ENCODE measurements around the gene PPFIA1. TPM values are rescaled to one million over a fixed set of nuclear protein-coding genes. Genes with fewer than 3 reads are reported as not detected.

The PPFIA1 gene
- total and polyA plus RNA-seq, 8 donors: 14.9 to 28.7 (median 21.1) TPM

DNA sequence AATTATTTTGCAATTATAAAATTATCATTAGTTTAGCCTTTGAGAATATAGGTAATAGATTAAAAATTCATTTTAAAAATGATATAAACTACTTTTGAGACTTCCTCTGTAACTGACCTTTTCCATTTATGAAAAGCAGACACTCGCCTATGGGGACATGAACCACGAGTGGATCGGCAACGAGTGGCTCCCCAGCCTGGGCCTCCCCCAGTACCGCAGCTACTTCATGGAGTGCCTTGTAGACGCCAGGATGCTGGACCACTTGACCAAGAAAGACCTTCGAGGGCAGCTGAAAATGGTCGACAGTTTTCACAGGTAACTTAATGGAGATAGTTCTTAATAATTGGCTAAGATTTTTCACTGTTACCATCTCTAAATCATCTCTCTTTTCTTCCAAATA, 101.6 kb downstream of the PPFIA1 start:
- no peak for ATAC-seq
- peaks cover 0 to 33% (median 17%) of the 10 kb centered on the region in 3 donors for H3K36me3 ChIP-seq
- no peak overlapping the region for H3K27ac ChIP-seq
- no peaks in the 10 kb centered on the region for H3K9me3 ChIP-seq
- WGBS, 2 donors: 94 to 97% methylated on average over 8 of the region's 8 CpGs
- DNase-seq: no peak
- TF ChIP-seq, protein P1, sequence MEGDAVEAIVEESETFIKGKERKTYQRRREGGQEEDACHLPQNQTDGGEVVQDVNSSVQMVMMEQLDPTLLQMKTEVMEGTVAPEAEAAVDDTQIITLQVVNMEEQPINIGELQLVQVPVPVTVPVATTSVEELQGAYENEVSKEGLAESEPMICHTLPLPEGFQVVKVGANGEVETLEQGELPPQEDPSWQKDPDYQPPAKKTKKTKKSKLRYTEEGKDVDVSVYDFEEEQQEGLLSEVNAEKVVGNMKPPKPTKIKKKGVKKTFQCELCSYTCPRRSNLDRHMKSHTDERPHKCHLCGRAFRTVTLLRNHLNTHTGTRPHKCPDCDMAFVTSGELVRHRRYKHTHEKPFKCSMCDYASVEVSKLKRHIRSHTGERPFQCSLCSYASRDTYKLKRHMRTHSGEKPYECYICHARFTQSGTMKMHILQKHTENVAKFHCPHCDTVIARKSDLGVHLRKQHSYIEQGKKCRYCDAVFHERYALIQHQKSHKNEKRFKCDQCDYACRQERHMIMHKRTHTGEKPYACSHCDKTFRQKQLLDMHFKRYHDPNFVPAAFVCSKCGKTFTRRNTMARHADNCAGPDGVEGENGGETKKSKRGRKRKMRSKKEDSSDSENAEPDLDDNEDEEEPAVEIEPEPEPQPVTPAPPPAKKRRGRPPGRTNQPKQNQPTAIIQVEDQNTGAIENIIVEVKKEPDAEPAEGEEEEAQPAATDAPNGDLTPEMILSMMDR (IDR thresholded peaks at IDR 0.05): no peak
- H3K4me1 ChIP-seq: no peaks in the 10 kb centered on the region
- no peak overlapping the region for H3K4me3 ChIP-seq
- H3K27me3 ChIP-seq: no peaks in the 10 kb centered on the region
- no peak for FAIRE-seq
- intact Hi-C loops (cut with DNase I): no loop called here

DNA sequence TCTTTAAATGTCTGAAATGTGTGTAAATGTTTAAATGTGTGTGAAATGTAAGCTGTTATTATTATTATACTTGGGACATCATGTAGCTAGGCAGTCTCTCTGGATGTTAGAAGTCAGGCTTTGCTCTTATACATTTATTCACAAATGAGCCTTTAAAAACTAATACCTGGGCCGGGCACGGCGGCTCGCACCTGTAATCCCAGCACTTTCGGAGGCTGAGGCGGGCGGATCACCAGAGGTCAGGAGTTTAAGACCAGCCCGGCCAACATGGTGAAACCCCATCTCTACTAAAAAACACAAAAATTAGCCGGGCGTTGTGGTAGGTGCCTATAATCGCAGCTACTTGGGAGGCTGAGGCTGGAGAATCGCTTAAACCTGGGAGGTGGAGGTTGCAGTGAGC, 106.1 kb downstream of the PPFIA1 start:
- DNase-seq: no peak
- Histone ChIP-seq H3K4me1 (no peaks in the 10 kb centered on the region), H3K9me3 (no peaks in the 10 kb centered on the region), H3K27ac (no peak overlapping the region), H3K27me3 (no peaks in the 10 kb centered on the region), H3K36me3 (peaks cover 0 to 40% (median 19%) of the 10 kb centered on the region in 3 donors), H3K4me3 (no peak overlapping the region)
- WGBS, 2 donors: 97% methylated on average over 12 of the region's 12 CpGs
- intact Hi-C loops (cut with DNase I): no loop called here
- no peak for ATAC-seq
- no peak for FAIRE-seq
- TF ChIP-seq, protein P1 (IDR thresholded peaks at IDR 0.05): no peak

DNA sequence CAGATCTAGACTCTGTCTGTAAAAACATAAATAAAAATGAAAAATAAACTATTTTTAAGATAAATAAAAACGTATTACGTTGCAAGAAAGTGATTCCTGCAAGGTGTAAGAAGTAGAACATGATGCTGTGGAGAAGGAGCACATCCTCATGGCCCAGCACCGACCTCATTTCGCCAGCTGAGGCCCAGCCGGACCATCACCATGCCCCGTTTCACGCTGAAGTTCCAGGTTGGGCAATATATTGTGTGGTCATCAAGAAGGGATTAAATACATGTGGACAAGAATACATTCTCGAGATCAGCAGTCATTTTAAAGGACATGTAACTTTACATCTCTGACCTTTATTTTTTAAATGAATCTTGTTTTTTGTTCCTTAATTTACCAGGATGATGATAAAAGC, 107.2 kb downstream of the PPFIA1 start:
- TF ChIP-seq, protein P1 (IDR thresholded peaks at IDR 0.05): no peak
- Histone ChIP-seq H3K9me3 (no peaks in the 10 kb centered on the region), H3K36me3 (peaks cover 0 to 35% (median 17%) of the 10 kb centered on the region in 3 donors), H3K27me3 (no peaks in the 10 kb centered on the region), H3K4me3 (no peak overlapping the region), H3K27ac (no peak overlapping the region), H3K4me1 (no peaks in the 10 kb centered on the region)
- 90 to 93% methylated on average over 8 of the region's 8 CpGs for WGBS, 2 donors
- DNase-seq (no peak), ATAC-seq (no peak), FAIRE-seq (no peak)
- intact Hi-C loops (cut with DNase I): no loop called here

DNA sequence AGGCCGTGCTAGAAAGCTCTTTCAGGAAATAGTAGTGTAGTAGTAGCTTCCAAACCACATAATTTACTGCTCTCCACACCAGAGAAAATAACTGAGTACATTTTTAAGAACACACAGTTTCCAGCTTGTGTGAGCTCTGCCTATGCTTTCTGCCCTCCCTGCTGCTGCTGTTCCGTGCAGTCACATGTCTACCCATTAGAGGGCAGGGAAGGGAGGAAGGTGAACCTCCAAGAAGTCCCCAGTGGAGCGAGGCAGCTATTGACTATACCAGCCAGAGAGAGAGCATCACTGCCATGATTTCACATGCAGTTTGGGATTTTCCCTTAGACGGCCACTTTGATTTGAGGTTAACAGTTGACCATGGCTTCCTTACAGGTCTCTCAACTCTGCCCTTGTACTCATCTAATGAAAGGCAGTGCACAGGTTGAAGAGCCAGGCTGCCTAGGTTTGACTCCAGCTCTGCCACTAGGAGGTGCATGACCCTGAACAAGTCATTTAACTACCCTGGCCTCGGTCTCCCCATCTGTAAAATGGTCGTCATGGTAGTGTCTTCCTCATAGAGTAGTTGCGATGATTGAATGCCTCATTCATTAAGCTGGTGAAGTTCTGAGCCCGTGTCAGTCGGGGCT, 108.1 kb downstream of the PPFIA1 start:
- Histone ChIP-seq H3K9me3 (no peaks in the 10 kb centered on the region), H3K27me3 (no peaks in the 10 kb centered on the region), H3K36me3 (peaks cover 0 to 28% (median 7%) of the 10 kb centered on the region in 3 donors), H3K27ac (no peak overlapping the region), H3K4me1 (no peaks in the 10 kb centered on the region), H3K4me3 (no peak overlapping the region)
- intact Hi-C loops (cut with DNase I): no loop called here
- TF ChIP-seq, protein P1 (IDR thresholded peaks at IDR 0.05): no peak
- ATAC-seq (no peak), FAIRE-seq (no peak), DNase-seq (no peak)
- 95 to 96% methylated on average over 9 of the region's 9 CpGs for WGBS, 2 donors

DNA sequence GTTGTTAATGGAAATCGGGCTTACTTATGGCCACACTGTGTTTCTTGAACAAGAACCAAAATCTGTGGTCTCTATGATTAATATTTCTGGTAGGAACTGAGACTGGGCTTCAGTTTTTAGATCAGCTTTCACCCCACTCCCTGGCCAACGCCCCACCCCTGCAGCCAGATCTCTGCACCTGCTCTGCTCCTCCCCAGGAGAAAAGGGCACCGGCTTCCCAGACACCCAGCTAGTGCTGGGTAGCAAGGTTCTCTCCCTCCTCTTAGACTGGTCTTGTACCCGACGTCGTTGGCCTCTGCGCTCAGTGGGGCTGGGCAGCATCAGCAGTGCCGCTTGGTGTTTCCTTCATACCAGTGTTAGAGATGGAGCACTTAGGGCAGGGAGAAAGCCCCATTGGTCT, 110.9 kb downstream of the PPFIA1 start:
- no peaks in the 10 kb centered on the region for H3K27me3 ChIP-seq
- H3K36me3 ChIP-seq: peaks cover 0 to 18% (median 7%) of the 10 kb centered on the region in 3 donors
- intact Hi-C loops (cut with DNase I): no loop called here
- no peak overlapping the region for H3K27ac ChIP-seq
- FAIRE-seq (no peak), DNase-seq (no peak), ATAC-seq (no peak)
- WGBS, 2 donors: 86 to 92% methylated on average over 8 of the region's 8 CpGs
- H3K9me3 ChIP-seq: no peaks in the 10 kb centered on the region
- H3K4me3 ChIP-seq: no peak overlapping the region
- no peaks in the 10 kb centered on the region for H3K4me1 ChIP-seq
- TF ChIP-seq, protein P1 (IDR thresholded peaks at IDR 0.05): no peak
